Measurements from ENCODE around the gene NAB1.

DNA sequence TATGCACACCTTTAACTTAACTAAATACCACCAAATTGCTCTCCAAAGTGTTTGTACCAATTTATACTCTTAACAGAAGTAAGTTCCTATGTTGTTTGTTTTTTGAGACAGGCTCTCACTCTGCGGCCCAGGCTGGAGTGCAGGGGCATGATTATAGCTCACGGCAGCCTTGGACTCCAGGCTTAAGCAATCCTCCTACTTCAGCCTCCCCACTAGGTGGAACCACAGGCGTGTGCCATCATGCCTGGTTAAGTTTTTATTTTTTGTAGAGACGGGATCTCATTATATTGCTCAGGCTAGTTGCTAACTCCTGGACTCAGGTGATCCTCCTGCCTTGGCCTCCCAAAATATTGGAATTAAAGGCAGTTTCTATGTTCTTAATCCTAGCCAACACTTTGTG lies 13.1 kb upstream of the NAB1 start:
- TF ChIP-seq, protein P1, sequence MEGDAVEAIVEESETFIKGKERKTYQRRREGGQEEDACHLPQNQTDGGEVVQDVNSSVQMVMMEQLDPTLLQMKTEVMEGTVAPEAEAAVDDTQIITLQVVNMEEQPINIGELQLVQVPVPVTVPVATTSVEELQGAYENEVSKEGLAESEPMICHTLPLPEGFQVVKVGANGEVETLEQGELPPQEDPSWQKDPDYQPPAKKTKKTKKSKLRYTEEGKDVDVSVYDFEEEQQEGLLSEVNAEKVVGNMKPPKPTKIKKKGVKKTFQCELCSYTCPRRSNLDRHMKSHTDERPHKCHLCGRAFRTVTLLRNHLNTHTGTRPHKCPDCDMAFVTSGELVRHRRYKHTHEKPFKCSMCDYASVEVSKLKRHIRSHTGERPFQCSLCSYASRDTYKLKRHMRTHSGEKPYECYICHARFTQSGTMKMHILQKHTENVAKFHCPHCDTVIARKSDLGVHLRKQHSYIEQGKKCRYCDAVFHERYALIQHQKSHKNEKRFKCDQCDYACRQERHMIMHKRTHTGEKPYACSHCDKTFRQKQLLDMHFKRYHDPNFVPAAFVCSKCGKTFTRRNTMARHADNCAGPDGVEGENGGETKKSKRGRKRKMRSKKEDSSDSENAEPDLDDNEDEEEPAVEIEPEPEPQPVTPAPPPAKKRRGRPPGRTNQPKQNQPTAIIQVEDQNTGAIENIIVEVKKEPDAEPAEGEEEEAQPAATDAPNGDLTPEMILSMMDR (IDR thresholded peaks at IDR 0.05): no peak
- TF ChIP-seq EP300 (IDR thresholded peaks at IDR 0.05): no peak

Data from tibial nerve (tissue), 4 donors.